WTC11 (cell line): Measurements from ENCODE around the gene PRSS58. TPM values are rescaled to one million over a fixed set of nuclear protein-coding genes. Genes with fewer than 3 reads are reported as not detected.

Experiments used
- ATAC-seq: fragments of 200-7000 bp; cut with Tn5 transposase; 2 replicates; pipeline ENCODE4 v1.10.0; 2021; ENCODE audit warnings: mild to moderate bottlenecking, moderate library complexity
- CTCF ChIA-PET: fragments of 300-600 bp; sonication (Branson Sonifier 250); formaldehyde crosslinking; loops from one replicate; lab custom pipeline; 2021; ENCODE audit warnings: antibody characterized with exemption; lab: Charles Lee
- POLR2A ChIA-PET: fragments of 350-600 bp; sonication (Branson Sonifier 250); formaldehyde crosslinking; loops from one replicate; lab custom pipeline; 2021; ENCODE audit warnings: antibody characterized with exemption; lab: Charles Lee
- DNase-seq: peaks from one replicate; pipeline ENCODE4 v3.0.0; 2021; ENCODE audit warnings: low spot score
- H3K27ac Mint-ChIP-seq: 2 replicates; pipeline ENCODE4 v1.8.0; 2021; ENCODE audit warnings: mixed read lengths
- H3K27me3 Mint-ChIP-seq: 2 replicates; pipeline ENCODE4 v1.8.0; 2021; ENCODE audit warnings: low read depth, mild to moderate bottlenecking, moderate library complexity, mixed read lengths
- H3K36me3 Mint-ChIP-seq: 2 replicates; pipeline ENCODE4 v1.8.0; 2021; ENCODE audit warnings: mixed read lengths
- H3K4me1 Mint-ChIP-seq: 2 replicates; pipeline ENCODE4 v1.8.0; 2022; ENCODE audit warnings: mixed read lengths
- H3K4me3 Mint-ChIP-seq: 2 replicates; pipeline ENCODE4 v1.8.0; 2021; ENCODE audit warnings: mild to moderate bottlenecking, moderate library complexity, mixed read lengths
- H3K9me3 Mint-ChIP-seq: 2 replicates; pipeline ENCODE4 v1.8.0; 2021; ENCODE audit warnings: mixed read lengths
- AR ChIP-seq: fragments of 250-450 bp; sonication (Bioruptor Pico); IDR thresholded peaks from 2 replicates; pipeline ENCODE4 v1.9.0; 2021; ENCODE audit warnings: mild to moderate bottlenecking
- ATF6 ChIP-seq: sonication (generic); formaldehyde crosslinking; IDR thresholded peaks from 2 replicates; pipeline ENCODE4 v1.8.1; 2023; ENCODE audit warnings: mild to moderate bottlenecking, missing genetic modification reagents
- CREB1 ChIP-seq: sonication (generic); formaldehyde crosslinking; IDR thresholded peaks from 2 replicates; pipeline ENCODE4 v1.8.0; 2023; ENCODE audit warnings: mild to moderate bottlenecking, missing genetic modification reagents
- E2F4 ChIP-seq: sonication (generic); formaldehyde crosslinking; IDR thresholded peaks from 2 replicates; pipeline ENCODE4 v1.8.1; 2022; ENCODE audit warnings: low read depth, mild to moderate bottlenecking, moderate library complexity, missing genetic modification reagents, borderline replicate concordance
- ELF4 ChIP-seq: sonication (generic); formaldehyde crosslinking; IDR thresholded peaks from 2 replicates; pipeline ENCODE4 v1.8.1; 2022; ENCODE audit warnings: low read depth, mild to moderate bottlenecking, moderate library complexity, missing genetic modification reagents
- ERG ChIP-seq: fragments of 250-450 bp; sonication (Bioruptor Pico); IDR thresholded peaks from 2 replicates; pipeline ENCODE4 v1.8.0; 2021; ENCODE audit warnings: mild to moderate bottlenecking
- ESRRA ChIP-seq: sonication (generic); formaldehyde crosslinking; IDR thresholded peaks from 2 replicates; pipeline ENCODE4 v1.8.1; 2022; ENCODE audit warnings: mild to moderate bottlenecking, missing genetic modification reagents, borderline replicate concordance
- FOXP1 ChIP-seq: sonication (generic); formaldehyde crosslinking; IDR thresholded peaks from 2 replicates; pipeline ENCODE4 v1.8.0; 2022; ENCODE audit warnings: missing genetic modification reagents, mild to moderate bottlenecking, moderate library complexity, borderline replicate concordance
- GABPB1 ChIP-seq: sonication (generic); formaldehyde crosslinking; IDR thresholded peaks from 2 replicates; pipeline ENCODE4 v1.8.1; 2023; ENCODE audit warnings: mild to moderate bottlenecking, missing genetic modification reagents
- HMGA2 ChIP-seq: fragments of 250-450 bp; sonication (Bioruptor Pico); IDR thresholded peaks from 2 replicates; pipeline ENCODE4 v1.4.0; 2021; ENCODE audit warnings: mild to moderate bottlenecking, moderate library complexity
- KAT7 ChIP-seq: sonication (generic); formaldehyde crosslinking; IDR thresholded peaks from 2 replicates; pipeline ENCODE4 v1.8.1; 2023; ENCODE audit warnings: missing genetic modification reagents, mild to moderate bottlenecking, borderline replicate concordance
- RELA ChIP-seq: sonication (generic); formaldehyde crosslinking; IDR thresholded peaks from 2 replicates; pipeline ENCODE4 v1.8.1; 2022; ENCODE audit warnings: missing genetic modification reagents, mild to moderate bottlenecking, borderline replicate concordance
- TCF7 ChIP-seq: sonication (generic); formaldehyde crosslinking; IDR thresholded peaks from 2 replicates; pipeline ENCODE4 v1.8.0; 2022; ENCODE audit warnings: mild to moderate bottlenecking, low read depth, missing genetic modification reagents, moderate library complexity
- ZNF317 ChIP-seq: sonication (generic); formaldehyde crosslinking; IDR thresholded peaks from 2 replicates; pipeline ENCODE4 v1.8.1; 2023; ENCODE audit warnings: low read depth, mild to moderate bottlenecking, moderate library complexity, missing genetic modification reagents, borderline replicate concordance
- ZNF416 ChIP-seq: fragments of 250-450 bp; sonication (Bioruptor Pico); IDR thresholded peaks from 2 replicates; pipeline ENCODE4 v1.9.0; 2021; ENCODE audit warnings: mild to moderate bottlenecking, inconsistent platforms
- ZNF532 ChIP-seq: fragments of 250-450 bp; sonication (Bioruptor Pico); IDR thresholded peaks from 2 replicates; pipeline ENCODE4 v1.9.0; 2021; ENCODE audit warnings: mild to moderate bottlenecking, borderline replicate concordance
- total RNA-seq: library from RNA; stranded (reverse); gene quantifications from 3 replicates; pipeline ENCODE4 v1.2.3, GENCODE V29; 2021

PRSS58 gene
- total RNA-seq, 1 experiment from 2014 or later, result not detected

GRCh38 chr7:142249918-142250317, 7.9 kb downstream of the PRSS58 start:
- ATAC-seq (no peak), DNase-seq (no peak)
- TF ChIP-seq HMGA2 (CRISPR knock-in tag), result peak; percentile 95
- TF ChIP-seq RELA (CRISPR knock-in tag), result no peak
- no peak for TF ChIP-seq CREB1
- no peak for TF ChIP-seq GABPB1 (CRISPR knock-in tag)
- H3K4me1 Mint-ChIP-seq, result peaks cover 16% of the 10 kb centered on the region
- POLR2A ChIA-PET, result no interaction called here
- H3K4me3 Mint-ChIP-seq, result no peak overlapping the region
- H3K27me3 Mint-ChIP-seq, result no peaks in the 10 kb centered on the region; the same call in 1 of the 2 replicates
- no peaks in the 10 kb centered on the region for H3K36me3 Mint-ChIP-seq
- H3K27ac Mint-ChIP-seq, result no peak overlapping the region
- CTCF ChIA-PET, result interaction anchor here (0.8 to 4.2 kb wide), 8 partner anchors 18 to 274 kb away, joined by 3 to 19 read pairs (median 8); no protein-coding TSS in a partner anchor
- H3K9me3 Mint-ChIP-seq, result 0 out of 2 replicates have a peak, but pooled peaks cover under 1% of the 10 kb centered on the region

GRCh38 chr7:142248166-142249160, 9.4 kb downstream of the PRSS58 start:
- CTCF ChIA-PET, result interaction anchor here (0.6 to 4.2 kb wide), 20 partner anchors 9 to 1768 kb away, joined by 3 to 20 read pairs (median 4); no protein-coding TSS in a partner anchor
- Mint-ChIP-seq H3K9me3 (peaks cover 3% of the 10 kb centered on the region; the same call in 1 of the 2 replicates), H3K27me3 (no peaks in the 10 kb centered on the region; the same call in 1 of the 2 replicates), H3K4me1 (peaks cover 16% of the 10 kb centered on the region), H3K36me3 (no peaks in the 10 kb centered on the region), H3K27ac (no peak overlapping the region), H3K4me3 (no peak overlapping the region)
- TF ChIP-seq ZNF532 (CRISPR knock-in tag) (no peak), ATF6 (CRISPR knock-in tag) (no peak), TCF7 (CRISPR knock-in tag) (no peak), AR (CRISPR knock-in tag) (no peak), ZNF416 (CRISPR knock-in tag) (no peak), E2F4 (no peak), ELF4 (no peak), FOXP1 (CRISPR knock-in tag) (no peak), ESRRA (no peak), ERG (CRISPR knock-in tag) (no peak), ZNF317 (CRISPR knock-in tag) (no peak), KAT7 (CRISPR knock-in tag) (no peak)
- POLR2A ChIA-PET, result no interaction called here
- DNase-seq (peak; percentile 25), ATAC-seq (peak; percentile 86)
